Activated naive CD8-positive, alpha-beta T cell treated with anti-CD3 and anti-CD28 coated beads, Interleukin-2, amount 50 U/mL, for 24 hours (primary cell): ENCODE results near the gene SMYD3.

ENCODE experiments used
- ATAC-seq: fragments of 150-1000 bp; cut with Tn5 transposase; one replicate; pipeline ENCODE4 v1.10.0; 2021
- DNase-seq: peaks from one replicate; pipeline ENCODE4 v3.0.0; 2021
- H3K27ac Mint-ChIP-seq: one replicate; pipeline ENCODE4 v1.8.0; 2021; ENCODE audit warnings: mild to moderate bottlenecking, mixed read lengths
- H3K27me3 Mint-ChIP-seq: one replicate; pipeline ENCODE4 v1.8.0; 2021; ENCODE audit warnings: mixed read lengths
- H3K36me3 Mint-ChIP-seq: one replicate; pipeline ENCODE4 v1.8.0; 2021; ENCODE audit warnings: low read depth, mixed read lengths
- H3K4me1 Mint-ChIP-seq: one replicate; pipeline ENCODE4 v1.8.0; 2021; ENCODE audit warnings: mixed read lengths
- H3K4me3 Mint-ChIP-seq: one replicate; pipeline ENCODE4 v1.8.0; 2021; ENCODE audit warnings: mild to moderate bottlenecking, moderate library complexity, mixed read lengths
- H3K9me3 Mint-ChIP-seq: one replicate; pipeline ENCODE4 v1.8.0; 2021; ENCODE audit warnings: mixed read lengths

SMYD3 gene

DNA sequence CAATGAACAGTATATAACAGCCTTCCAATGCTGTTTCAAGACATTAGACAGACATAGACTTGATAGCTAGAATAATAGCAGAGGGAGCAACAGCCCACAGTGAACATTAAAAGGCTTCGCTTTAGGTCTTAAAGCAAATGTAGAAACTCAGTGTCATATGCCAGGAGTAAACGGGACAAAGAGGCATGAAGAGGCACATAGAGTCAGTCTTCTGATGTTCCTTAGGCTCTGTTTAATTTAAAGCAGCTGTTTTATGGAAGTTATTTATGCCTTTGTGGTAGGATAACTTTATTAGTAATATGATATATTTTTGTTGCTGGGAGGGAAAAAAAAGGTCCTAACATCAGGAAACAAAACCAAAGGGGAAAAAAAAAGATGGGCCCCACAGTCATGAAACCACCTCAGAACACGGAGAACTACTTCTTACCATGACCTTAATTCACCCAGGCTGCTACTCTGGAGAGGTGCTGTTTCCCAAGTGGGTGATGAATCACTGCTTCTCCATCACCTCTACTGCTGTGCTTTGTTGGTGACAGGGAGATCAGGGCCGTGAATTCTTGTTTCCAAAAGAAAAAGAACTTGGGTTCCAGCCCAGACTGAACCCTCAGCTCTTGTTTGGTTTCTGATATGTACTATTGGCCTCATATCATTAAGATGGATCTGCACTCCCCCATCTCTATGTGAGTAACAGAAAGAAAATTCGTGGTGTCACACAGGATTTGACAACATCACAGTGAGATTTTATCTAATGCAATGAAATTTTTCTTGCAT lies 735.4 kb downstream of the SMYD3 start:
- H3K4me3 Mint-ChIP-seq: no peak overlapping the region
- no peak overlapping the region for H3K27ac Mint-ChIP-seq
- H3K27me3 Mint-ChIP-seq: no peaks in the 10 kb centered on the region
- no peaks in the 10 kb centered on the region for H3K4me1 Mint-ChIP-seq
- H3K9me3 Mint-ChIP-seq: no peaks in the 10 kb centered on the region
- H3K36me3 Mint-ChIP-seq: peaks cover 10% of the 10 kb centered on the region
- DNase-seq (no peak), ATAC-seq (no peak)

DNA sequence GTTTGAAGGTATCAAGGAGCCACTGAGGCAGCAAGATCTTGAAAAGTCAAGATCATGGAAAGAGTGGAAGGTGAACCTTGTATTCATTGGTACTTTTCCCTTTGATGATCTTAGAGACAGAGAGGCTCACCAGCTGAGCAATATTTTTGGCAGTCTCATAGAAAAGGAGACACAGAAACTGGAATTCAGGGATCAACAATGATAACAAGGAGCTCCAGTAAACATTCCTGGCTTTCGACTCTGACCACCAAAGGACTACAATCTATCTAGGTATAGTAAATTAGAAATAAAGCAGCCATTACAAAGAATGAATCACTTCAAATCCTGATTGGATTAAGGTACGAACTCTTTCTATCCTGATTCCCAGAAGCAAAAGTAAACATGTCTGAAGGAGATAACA lies 736.9 kb downstream of the SMYD3 start:
- no peak for ATAC-seq
- DNase-seq: no peak
- H3K4me3 Mint-ChIP-seq: no peak overlapping the region
- no peaks in the 10 kb centered on the region for H3K27me3 Mint-ChIP-seq
- H3K9me3 Mint-ChIP-seq: no peaks in the 10 kb centered on the region
- no peak overlapping the region for H3K27ac Mint-ChIP-seq
- H3K4me1 Mint-ChIP-seq: no peaks in the 10 kb centered on the region
- peaks cover 17% of the 10 kb centered on the region for H3K36me3 Mint-ChIP-seq

DNA sequence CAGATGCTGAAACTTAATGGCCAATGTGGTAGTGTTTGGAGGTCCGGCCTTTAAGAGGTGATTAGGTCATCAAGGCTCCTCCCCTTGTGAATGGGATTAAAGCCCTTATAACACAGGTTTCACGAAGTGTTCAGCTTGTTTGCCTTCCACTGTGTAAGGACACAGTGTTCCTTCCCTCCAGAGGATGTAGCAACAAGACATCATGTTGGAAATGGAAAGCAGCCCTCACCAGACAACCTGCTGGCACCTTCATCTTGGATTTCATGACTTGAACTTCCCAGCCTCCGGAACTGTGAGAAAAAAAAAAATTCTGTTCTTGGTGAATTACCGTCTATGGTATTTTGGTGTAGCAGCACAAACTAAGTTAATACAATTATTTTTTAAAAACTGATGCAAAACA lies 738.5 kb downstream of the SMYD3 start:
- DNase-seq (no peak), ATAC-seq (no peak)
- H3K4me3 Mint-ChIP-seq: no peak overlapping the region
- no peaks in the 10 kb centered on the region for H3K27me3 Mint-ChIP-seq
- H3K4me1 Mint-ChIP-seq: no peaks in the 10 kb centered on the region
- no peak overlapping the region for H3K27ac Mint-ChIP-seq
- H3K36me3 Mint-ChIP-seq: peaks cover 24% of the 10 kb centered on the region
- H3K9me3 Mint-ChIP-seq: no peaks in the 10 kb centered on the region

DNA sequence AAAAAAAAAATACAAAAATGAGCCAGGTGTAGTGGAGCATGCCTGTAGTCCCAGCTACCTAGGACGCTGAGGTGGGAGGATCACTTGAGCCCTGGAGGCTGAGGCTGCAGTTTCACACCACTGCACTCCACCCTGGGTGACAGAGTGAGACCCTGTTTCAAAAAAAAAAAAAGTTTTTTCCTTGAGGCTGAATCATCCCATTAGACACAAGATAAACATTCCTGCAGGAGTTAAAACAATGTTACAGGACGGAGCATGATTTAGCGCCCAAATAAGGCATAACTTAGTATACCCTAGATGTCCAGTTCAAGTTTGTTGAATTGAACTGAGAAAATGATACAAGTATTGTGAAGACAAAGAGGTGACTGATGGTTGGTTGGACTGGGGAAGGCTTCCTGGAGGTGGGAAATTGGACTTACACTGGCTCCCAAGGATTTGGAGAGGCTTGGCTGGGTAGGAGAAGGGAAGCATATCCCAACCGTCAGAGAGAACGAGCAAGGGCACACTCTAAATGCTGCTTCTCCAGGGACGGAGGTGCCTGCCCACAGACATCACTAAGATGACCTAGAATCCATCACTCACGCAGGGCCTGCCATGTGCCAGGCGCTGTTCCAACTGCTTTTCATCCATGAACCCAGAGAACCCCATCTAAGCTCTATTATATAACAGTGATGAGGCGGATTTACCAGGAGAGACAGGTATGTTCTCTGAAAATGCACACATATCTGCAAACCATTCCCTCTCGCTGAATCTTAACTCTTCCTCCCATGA lies 741.7 kb downstream of the SMYD3 start:
- no peaks in the 10 kb centered on the region for H3K9me3 Mint-ChIP-seq
- H3K4me3 Mint-ChIP-seq: no peak overlapping the region
- ATAC-seq (no peak), DNase-seq (no peak)
- no peaks in the 10 kb centered on the region for H3K27me3 Mint-ChIP-seq
- no peaks in the 10 kb centered on the region for H3K4me1 Mint-ChIP-seq
- peaks cover 38% of the 10 kb centered on the region for H3K36me3 Mint-ChIP-seq
- no peak overlapping the region for H3K27ac Mint-ChIP-seq

DNA sequence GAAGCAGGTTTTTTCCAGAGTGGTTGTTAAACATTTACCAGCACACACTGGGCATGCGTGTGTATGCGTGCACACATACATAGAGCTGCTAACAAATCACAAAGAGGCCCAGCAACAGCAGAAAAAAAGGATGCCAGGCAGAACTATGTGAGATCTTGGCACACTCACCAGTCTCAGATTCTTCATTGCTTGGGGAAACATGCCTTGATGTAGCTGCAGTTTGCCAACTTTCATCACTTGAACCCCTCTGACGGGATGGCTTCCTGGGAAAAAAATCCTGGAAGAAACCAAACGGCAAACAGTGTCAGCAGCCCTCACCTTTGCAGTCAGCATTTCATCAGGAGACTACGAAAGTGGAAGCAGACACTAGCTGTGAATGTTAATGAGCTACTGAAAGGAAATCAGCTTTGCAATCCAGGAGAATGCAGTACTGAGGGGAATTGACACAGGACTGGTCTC lies 743.2 kb downstream of the SMYD3 start:
- H3K36me3 Mint-ChIP-seq: peaks cover 38% of the 10 kb centered on the region
- DNase-seq: no peak
- H3K4me3 Mint-ChIP-seq: no peak overlapping the region
- no peak for ATAC-seq
- no peaks in the 10 kb centered on the region for H3K27me3 Mint-ChIP-seq
- no peak overlapping the region for H3K27ac Mint-ChIP-seq
- H3K9me3 Mint-ChIP-seq: peaks cover 7% of the 10 kb centered on the region
- H3K4me1 Mint-ChIP-seq: no peaks in the 10 kb centered on the region

DNA sequence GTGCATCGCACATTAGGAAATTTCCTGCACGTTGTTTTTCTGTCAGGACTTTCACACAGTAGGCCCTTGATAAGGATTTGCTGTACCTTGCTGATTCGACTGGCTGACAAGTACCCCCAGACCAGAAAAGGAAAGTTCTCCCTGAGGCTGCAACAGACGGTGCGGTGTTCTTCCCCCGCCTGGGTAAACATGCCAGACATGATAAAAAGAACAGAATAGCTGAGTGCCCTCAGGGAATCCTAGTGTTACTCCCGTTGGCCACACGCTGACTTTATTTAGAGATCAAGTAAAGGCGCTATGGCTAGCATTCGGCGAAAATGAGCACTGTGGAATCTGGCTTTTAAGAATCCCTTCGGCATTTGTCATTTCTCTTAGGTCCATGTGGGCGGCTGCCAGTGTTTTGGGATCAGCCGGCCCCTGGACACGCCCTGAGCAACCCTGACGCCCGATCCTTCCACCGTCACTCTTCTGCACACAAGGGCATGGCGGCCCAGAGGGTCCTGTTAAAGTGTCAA lies 744.6 kb downstream of the SMYD3 start:
- H3K4me1 Mint-ChIP-seq: no peaks in the 10 kb centered on the region
- ATAC-seq: no peak
- peaks cover 48% of the 10 kb centered on the region for H3K36me3 Mint-ChIP-seq

DNA sequence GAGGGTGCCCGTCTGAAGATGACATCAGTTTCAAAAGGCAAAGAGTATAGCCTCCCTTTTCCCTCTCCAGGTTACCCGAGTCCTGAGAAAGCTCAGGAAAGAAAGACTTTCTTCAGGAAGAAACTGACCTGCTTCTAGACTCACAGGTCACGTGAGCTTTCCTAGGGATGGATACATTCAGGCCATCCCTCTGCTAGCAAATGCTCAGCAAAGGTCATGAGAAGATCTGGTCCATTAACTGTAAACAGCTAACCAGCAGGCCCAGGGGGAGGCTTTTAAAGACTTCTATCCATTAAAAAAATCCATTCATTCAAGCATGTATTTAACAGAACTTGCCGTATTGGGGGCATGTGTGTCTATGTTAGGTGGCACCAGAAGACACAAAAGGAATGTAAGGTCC lies 746.8 kb downstream of the SMYD3 start:
- Mint-ChIP-seq H3K27ac (no peak overlapping the region), H3K27me3 (no peaks in the 10 kb centered on the region), H3K4me1 (no peaks in the 10 kb centered on the region), H3K36me3 (peaks cover 44% of the 10 kb centered on the region), H3K4me3 (no peak overlapping the region), H3K9me3 (peaks cover 35% of the 10 kb centered on the region)
- ATAC-seq (no peak), DNase-seq (no peak)

More for the DNA sequence above, 744.6 kb downstream of the SMYD3 start:
- Mint-ChIP-seq H3K9me3 (peaks cover 20% of the 10 kb centered on the region), H3K4me3 (no peak overlapping the region), H3K27ac (no peak overlapping the region), H3K27me3 (no peaks in the 10 kb centered on the region)
- no peak for DNase-seq

DNA sequence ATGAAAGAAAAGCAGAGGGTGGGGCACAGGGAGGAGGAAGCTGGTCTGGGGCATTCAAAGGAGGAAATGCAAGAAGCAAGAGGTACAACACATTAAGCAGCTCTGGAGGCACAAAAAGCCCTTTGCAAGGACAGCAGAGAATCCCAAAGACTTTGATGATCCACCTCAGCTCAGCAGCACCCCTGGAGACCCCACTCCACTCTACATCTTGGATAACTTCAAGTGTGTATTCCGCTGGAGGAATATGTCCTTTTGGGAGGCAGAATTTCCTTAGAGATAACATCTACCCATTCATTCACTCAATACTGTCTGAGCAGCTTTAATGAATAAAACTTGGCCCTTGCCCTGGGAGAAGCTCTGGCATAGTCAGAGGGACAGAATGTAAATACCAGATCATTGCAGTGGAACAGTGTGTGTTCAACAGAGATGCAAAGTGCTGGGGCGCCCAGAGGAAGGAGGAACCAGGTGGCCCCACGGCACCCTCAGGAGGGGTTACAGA lies 752.6 kb downstream of the SMYD3 start:
- no peaks in the 10 kb centered on the region for H3K27me3 Mint-ChIP-seq
- H3K27ac Mint-ChIP-seq: no peak overlapping the region
- no peak overlapping the region for H3K4me3 Mint-ChIP-seq
- H3K4me1 Mint-ChIP-seq: no peaks in the 10 kb centered on the region
- ATAC-seq (no peak), DNase-seq (no peak)
- H3K36me3 Mint-ChIP-seq: peaks cover 47% of the 10 kb centered on the region
- H3K9me3 Mint-ChIP-seq: peaks cover 43% of the 10 kb centered on the region

DNA sequence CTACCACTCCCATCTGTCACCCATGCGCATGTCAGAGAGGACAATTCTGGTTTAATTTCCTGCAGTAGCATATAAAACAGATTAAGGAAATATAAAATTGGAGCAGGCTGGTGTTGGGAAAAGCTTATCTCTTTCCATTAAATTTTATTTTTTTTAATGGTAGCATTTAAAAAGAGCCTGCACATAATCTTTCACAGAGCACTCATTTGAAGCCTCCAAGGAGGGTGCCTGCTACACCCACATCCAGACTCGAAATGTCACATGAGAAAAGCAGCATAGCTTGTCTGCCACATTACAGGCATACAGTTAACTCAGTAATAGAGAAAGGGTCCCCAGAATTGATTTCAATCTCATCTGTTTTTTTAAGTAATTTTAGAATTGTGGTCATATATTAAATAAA lies 753.3 kb downstream of the SMYD3 start:
- DNase-seq (no peak), ATAC-seq (no peak)
- Mint-ChIP-seq H3K36me3 (peaks cover 46% of the 10 kb centered on the region), H3K27ac (no peak overlapping the region), H3K4me1 (no peaks in the 10 kb centered on the region), H3K27me3 (no peaks in the 10 kb centered on the region), H3K9me3 (peaks cover 43% of the 10 kb centered on the region), H3K4me3 (no peak overlapping the region)

DNA sequence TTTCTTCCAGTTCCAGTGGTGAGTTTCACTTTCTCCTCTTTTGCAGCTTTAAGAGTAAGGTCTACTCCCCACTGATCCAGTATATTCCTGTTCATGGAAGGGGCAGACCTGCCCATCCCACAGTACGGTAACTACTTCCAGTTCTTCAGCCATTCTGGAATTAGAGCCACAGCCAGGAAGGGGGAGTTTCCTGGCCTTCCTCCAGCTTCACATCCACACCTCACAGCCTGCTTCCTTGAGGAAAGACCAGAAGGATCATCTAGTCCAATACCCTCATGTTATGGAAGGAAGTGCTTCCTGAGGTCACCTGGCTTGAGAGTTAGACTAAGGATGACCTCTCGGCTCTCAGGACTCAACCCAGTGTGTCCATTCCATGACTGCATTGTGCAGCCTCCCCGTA lies 754.5 kb downstream of the SMYD3 start:
- no peak for DNase-seq
- Mint-ChIP-seq H3K9me3 (peaks cover 31% of the 10 kb centered on the region), H3K4me1 (no peaks in the 10 kb centered on the region), H3K27ac (no peak overlapping the region), H3K4me3 (no peak overlapping the region), H3K36me3 (peaks cover 47% of the 10 kb centered on the region), H3K27me3 (no peaks in the 10 kb centered on the region)
- ATAC-seq: no peak

DNA sequence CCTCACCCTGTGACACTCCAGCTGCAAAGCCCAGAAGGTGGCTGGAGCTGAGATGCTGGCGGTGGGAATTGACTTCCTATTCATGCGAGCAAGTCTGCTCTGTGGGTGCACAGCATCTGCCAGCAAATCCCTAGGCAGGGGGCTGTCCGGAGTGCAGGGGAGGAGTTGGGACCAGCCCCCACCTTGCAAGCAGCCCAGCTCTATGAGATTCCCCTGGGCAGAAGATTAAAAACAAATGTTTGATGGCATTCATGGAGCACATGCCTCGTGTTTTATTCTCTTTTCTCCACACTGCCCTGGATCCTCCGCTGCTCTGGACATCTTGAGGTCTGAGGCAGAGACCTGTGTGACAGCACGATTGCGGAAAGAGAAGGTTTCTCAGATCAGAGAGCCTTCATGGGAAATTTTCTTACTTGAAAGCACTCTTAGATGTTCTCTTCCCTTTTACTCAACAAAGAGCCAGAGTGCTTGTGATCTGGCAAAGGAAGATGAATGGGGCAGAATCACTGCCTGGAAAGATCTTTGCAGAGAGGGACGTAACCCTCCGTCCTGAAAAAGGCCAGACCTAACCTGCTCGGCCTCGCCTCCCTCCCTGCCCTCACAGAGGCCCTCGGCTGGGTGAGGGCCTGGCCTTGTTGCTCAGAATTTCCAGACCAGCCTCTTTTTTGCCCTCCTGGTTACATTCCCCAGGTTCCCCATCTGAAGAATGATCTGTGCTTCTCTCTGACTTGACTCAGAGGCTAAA lies 755.2 kb downstream of the SMYD3 start:
- no peak for DNase-seq
- Mint-ChIP-seq H3K27me3 (no peaks in the 10 kb centered on the region), H3K36me3 (peaks cover 50% of the 10 kb centered on the region), H3K27ac (no peak overlapping the region), H3K9me3 (peaks cover 28% of the 10 kb centered on the region), H3K4me1 (no peaks in the 10 kb centered on the region), H3K4me3 (no peak overlapping the region)
- ATAC-seq: no peak

DNA sequence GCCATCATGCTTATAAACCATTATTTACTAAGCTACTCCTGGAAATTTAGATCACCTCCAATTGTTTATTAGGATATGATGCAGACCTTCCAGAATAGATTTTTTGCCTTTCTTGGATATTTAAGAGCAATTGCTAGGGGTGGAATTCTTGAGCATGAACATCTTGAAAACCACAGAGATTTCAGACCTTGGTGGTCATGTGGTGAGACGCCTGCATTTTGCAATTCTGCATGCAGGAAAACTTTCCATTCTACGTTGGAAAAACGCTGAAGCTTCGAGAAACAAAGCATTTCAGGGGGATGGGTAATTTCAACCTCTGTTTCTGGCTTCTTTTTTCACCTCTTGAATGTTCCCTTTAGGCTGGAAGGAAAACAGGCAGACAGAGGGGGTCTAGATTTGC lies 756.0 kb downstream of the SMYD3 start:
- no peaks in the 10 kb centered on the region for H3K4me1 Mint-ChIP-seq
- peaks cover 31% of the 10 kb centered on the region for H3K9me3 Mint-ChIP-seq
- DNase-seq (no peak), ATAC-seq (no peak)
- no peak overlapping the region for H3K27ac Mint-ChIP-seq
- H3K27me3 Mint-ChIP-seq: no peaks in the 10 kb centered on the region
- H3K4me3 Mint-ChIP-seq: no peak overlapping the region
- H3K36me3 Mint-ChIP-seq: peaks cover 58% of the 10 kb centered on the region

DNA sequence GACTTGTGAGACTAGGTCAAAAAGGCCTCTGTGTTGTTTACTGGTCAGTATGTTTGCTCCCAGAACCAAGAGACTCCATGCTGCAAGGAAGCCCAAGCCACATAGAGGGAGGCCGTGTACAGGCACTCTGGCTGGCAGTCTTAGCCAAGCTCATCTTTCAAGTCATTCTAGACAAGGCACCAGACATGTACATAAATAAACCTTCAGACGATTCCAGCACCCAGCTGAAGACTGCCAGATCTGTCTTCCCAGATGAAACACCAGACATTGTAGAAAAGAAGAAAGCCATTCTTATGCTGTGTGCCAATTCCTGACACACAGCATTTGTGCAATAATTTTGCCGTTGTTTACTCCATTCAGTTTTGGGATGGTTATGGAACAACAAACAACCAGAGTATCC lies 756.8 kb downstream of the SMYD3 start:
- Mint-ChIP-seq H3K27ac (no peak overlapping the region), H3K9me3 (peaks cover 25% of the 10 kb centered on the region)

DNA sequence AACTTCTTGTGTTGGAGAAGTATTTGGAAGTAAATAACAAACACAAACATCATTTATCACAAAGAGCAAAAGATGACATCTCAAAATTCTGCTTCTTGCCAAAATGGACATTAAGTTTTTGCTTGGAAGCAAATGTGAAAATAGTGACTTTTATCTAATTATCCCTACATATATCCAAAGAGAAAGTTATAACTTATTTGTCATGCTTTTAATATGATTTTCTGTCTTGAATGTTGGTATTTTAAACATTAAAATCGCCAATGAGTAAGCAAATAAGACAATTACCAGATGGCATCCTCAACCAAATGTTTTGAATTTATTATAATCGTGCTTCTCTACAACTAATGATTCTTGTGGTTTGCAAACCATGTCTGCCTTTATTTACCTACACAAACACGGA lies 758.0 kb downstream of the SMYD3 start:
- no peak for DNase-seq
- Mint-ChIP-seq H3K4me3 (no peak overlapping the region), H3K9me3 (peaks cover 28% of the 10 kb centered on the region), H3K27me3 (no peaks in the 10 kb centered on the region), H3K36me3 (peaks cover 64% of the 10 kb centered on the region), H3K27ac (no peak overlapping the region), H3K4me1 (no peaks in the 10 kb centered on the region)
- ATAC-seq: no peak

More for the DNA sequence above, 756.8 kb downstream of the SMYD3 start:
- DNase-seq (no peak), ATAC-seq (no peak)
- H3K4me3 Mint-ChIP-seq: no peak overlapping the region
- no peaks in the 10 kb centered on the region for H3K4me1 Mint-ChIP-seq
- H3K27me3 Mint-ChIP-seq: no peaks in the 10 kb centered on the region
- H3K36me3 Mint-ChIP-seq: peaks cover 60% of the 10 kb centered on the region
